Lung (tissue), 12 donors: ENCODE data around the gene CFAP157. TPM values are rescaled to one million over a fixed set of nuclear protein-coding genes. Genes with fewer than 3 reads are reported as not detected.

Experiments
- ATAC-seq: fragments of 200-7000 bp; cut with Tn5 transposase; one replicate; pipeline ENCODE4 v1.9.1; 2020; ENCODE audit warnings: moderate number of reproducible peaks; ENCODE audit not compliant: insufficient read depth, low FRiP score
- DNase-seq, 3 donors: peaks; one replicate each; pipeline ENCODE4 v3.0.0-alpha.2; 2013 to 2017
- H3K27ac ChIP-seq, 2 donors: one replicate each; pipeline ENCODE4 v1.5.1; 2013; ENCODE audit warnings: mild to moderate bottlenecking in 2 of 2, moderate library complexity in 2 of 2, control low read depth in 1 of 2, inconsistent platforms in 1 of 2, low read depth in 1 of 2, low read length in 1 of 2
- H3K27me3 ChIP-seq, 3 donors: one replicate each; pipeline ENCODE4 v1.5.1; 2013; ENCODE audit warnings: low read length in 2 of 3; ENCODE audit not compliant: control insufficient read depth in 3 of 3, insufficient read depth in 3 of 3
- H3K36me3 ChIP-seq, 4 donors: one replicate each; pipeline ENCODE4 v1.5.1; 2013; ENCODE audit warnings: low read length in 4 of 4, mild to moderate bottlenecking in 1 of 4, moderate library complexity in 1 of 4; ENCODE audit not compliant: control insufficient read depth in 4 of 4, insufficient read depth in 4 of 4
- H3K4me1 ChIP-seq, 5 donors: one replicate each; pipeline ENCODE4 v1.5.1; 2013; ENCODE audit warnings: low read length in 5 of 5, mild to moderate bottlenecking in 2 of 5, moderate library complexity in 1 of 5; ENCODE audit not compliant: control insufficient read depth in 5 of 5, insufficient read depth in 5 of 5
- H3K4me3 ChIP-seq: one replicate; pipeline ENCODE4 v1.5.1; 2013; ENCODE audit warnings: mild to moderate bottlenecking, control low read depth, moderate library complexity
- H3K9ac ChIP-seq, 2 donors: one replicate each; pipeline ENCODE4 v1.5.1; 2013; ENCODE audit warnings: low read length in 2 of 2, control low read depth in 1 of 2; ENCODE audit not compliant: insufficient read depth in 1 of 2
- H3K9me3 ChIP-seq, 4 donors: one replicate each; pipeline ENCODE4 v1.5.1; 2013; ENCODE audit warnings: low read length in 3 of 4, mild to moderate bottlenecking in 1 of 4, moderate library complexity in 1 of 4; ENCODE audit not compliant: control insufficient read depth in 4 of 4, insufficient read depth in 3 of 4
- whole genome bisulfite sequencing, 2 donors: extraction: QIAGEN DNeasy Blood & Tissue Kit; methylation state at CpG; one replicate each; pipeline ENCODE4 v1.1.7; 2013; 5-methylcytosine and 5-hydroxymethylcytosine counted together
- polyA plus RNA-seq, 2 donors: library from polyadenylated mRNA; stranded (reverse); fragments of 200-250 nt; gene quantifications; one replicate each; pipeline ENCODE4 v1.2.1, GENCODE V29; 2013
- total RNA-seq, 2 donors: library from RNA; depleted of rRNA in 1 of 2; stranded (reverse); fragments of >200 nt in 1 of 2; gene quantifications; one replicate each; pipeline ENCODE4 v1.2.1, GENCODE V29; 2014 to 2021
- TF ChIP-seq, protein P1 (sequence below): IDR thresholded peaks from 2 replicates; pipeline ENCODE4 v1.5.1; 2012; ENCODE audit warnings: mild to moderate bottlenecking; ENCODE audit errors: control extremely low read depth, extremely low read depth
- donor health status: control.
- donor health status: control.
- donor health status: Bipolar disorder and iron deficiency.
- donor health status: healthy.
- donor health status: DM: yes; HTN: yes; CAD: no.

Gene CFAP157
- total and polyA plus RNA-seq, 4 donors = 14.6 to 40.6 (median 16.1) TPM

DNA sequence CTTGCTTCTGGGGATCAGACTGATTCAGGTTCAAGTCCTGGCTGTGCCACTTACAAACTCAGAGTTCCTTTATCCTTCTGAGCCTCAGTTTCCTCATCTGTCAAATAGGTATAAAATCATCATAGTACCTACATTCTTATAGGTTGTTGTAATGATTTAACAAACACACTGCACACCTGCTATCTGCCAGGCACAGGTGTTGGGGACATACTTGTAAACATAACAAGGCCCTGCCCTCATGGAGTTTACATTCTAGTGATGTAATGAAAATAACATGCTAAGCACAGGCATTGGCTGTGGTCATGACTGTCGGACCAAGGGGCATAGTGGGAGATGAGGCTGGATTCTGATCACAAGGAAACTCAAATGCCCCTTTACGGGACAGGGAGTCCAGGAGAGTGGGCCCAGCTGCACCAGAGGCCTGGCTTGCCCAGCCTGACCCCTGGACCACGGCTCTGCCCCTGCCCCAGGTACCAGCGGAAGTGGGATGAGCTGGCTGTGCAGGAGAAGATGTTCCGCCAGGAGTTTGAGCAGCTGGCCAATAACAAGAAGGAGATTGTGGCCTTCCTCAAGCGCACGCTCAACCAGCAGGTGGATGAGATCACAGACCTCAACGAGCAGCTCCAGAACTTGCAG lies 2.3 kb downstream of the CFAP157 start:
- WGBS, 2 donors = 96 to 98% methylated on average over 8 of the region's 8 CpGs
- DNase-seq = no peak
- TF ChIP-seq, protein P1, sequence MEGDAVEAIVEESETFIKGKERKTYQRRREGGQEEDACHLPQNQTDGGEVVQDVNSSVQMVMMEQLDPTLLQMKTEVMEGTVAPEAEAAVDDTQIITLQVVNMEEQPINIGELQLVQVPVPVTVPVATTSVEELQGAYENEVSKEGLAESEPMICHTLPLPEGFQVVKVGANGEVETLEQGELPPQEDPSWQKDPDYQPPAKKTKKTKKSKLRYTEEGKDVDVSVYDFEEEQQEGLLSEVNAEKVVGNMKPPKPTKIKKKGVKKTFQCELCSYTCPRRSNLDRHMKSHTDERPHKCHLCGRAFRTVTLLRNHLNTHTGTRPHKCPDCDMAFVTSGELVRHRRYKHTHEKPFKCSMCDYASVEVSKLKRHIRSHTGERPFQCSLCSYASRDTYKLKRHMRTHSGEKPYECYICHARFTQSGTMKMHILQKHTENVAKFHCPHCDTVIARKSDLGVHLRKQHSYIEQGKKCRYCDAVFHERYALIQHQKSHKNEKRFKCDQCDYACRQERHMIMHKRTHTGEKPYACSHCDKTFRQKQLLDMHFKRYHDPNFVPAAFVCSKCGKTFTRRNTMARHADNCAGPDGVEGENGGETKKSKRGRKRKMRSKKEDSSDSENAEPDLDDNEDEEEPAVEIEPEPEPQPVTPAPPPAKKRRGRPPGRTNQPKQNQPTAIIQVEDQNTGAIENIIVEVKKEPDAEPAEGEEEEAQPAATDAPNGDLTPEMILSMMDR = no peak
- Histone ChIP-seq H3K27me3 (no peaks in the 10 kb centered on the region), H3K9me3 (no peaks in the 10 kb centered on the region), H3K4me3 (no peak overlapping the region), H3K36me3 (peaks cover 0 to 5% (median 0%) of the 10 kb centered on the region in 4 donors), H3K27ac (no peak overlapping the region), H3K4me1 (peaks cover 0 to 5% (median 0%) of the 10 kb centered on the region in 5 donors), H3K9ac (no peak overlapping the region)
- ATAC-seq = no peak

DNA sequence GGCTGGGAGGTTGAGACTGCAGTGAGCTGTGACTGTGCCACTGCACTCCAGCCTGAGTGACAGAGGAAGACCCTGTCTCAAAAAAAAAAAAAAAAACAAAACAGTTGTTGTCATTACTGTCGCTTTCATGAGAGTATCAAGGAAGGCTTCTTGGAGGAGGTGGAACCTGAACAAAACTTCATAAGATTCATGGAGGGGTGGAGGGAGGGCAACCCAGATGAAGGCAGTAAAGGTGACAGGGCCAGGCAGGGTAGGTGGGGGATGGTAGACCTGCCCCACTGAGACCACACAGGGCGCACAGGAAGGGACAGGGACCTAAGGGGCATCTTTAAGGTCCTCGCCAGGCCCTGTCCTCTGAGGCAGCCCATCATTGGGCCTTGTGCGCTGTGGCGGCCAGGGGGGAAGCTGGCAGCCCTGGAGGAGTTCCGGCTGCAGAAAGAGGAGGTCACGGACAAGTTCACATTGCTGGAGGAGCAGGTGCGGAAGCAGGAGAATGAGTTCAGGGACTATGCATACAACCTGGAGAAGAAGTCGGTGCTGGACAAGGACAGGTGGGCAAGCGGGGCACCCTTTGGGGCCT lies 3.5 kb downstream of the CFAP157 start:
- ATAC-seq (no peak), DNase-seq (no peak)
- Histone ChIP-seq H3K27ac (no peak overlapping the region), H3K36me3 (peaks cover 0 to 6% (median 0%) of the 10 kb centered on the region in 4 donors), H3K4me3 (no peak overlapping the region), H3K4me1 (peaks cover 0 to 10% (median 0%) of the 10 kb centered on the region in 5 donors), H3K27me3 (no peaks in the 10 kb centered on the region), H3K9ac (no peak overlapping the region), H3K9me3 (no peaks in the 10 kb centered on the region)
- TF ChIP-seq, protein P1 = no peak
- 95 to 96% methylated on average over 10 of the region's 10 CpGs for whole genome bisulfite sequencing, 2 donors

DNA sequence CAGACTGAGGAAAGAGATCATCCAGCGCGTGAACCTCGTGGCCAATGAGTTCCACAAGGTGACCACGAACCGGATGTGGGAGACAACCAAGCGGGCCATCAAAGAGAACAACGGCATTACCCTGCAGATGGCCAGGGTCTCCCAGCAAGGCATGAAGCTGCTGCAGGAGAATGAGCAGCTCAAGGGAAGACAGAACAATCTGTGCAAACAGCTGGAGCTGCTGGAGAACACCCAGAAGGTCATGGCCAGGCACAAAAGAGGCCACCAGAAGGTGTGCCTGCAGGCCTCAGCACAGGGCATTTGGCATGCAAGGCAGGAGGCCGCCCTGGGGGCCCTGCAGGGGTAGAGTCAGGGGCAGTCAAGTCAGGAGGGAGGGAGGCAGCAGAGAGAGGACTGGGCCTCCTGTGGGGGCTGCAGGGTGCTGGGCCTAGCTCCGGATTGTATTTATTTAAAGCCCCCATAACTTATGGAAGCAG lies 4.5 kb downstream of the CFAP157 start:
- H3K9ac ChIP-seq = no peak overlapping the region
- H3K36me3 ChIP-seq = peaks cover 0 to 6% (median 0%) of the 10 kb centered on the region in 4 donors
- H3K27ac ChIP-seq = no peak overlapping the region
- H3K4me3 ChIP-seq = no peak overlapping the region
- no peaks in the 10 kb centered on the region for H3K27me3 ChIP-seq
- no peak for DNase-seq
- H3K9me3 ChIP-seq = no peaks in the 10 kb centered on the region
- TF ChIP-seq, protein P1 = no peak
- WGBS, 2 donors = 43 to 68% methylated on average over 9 of the region's 9 CpGs
- peaks cover 0 to 10% (median 0%) of the 10 kb centered on the region in 5 donors for H3K4me1 ChIP-seq
- no peak for ATAC-seq
